Lower leg skin (tissue), 3 donors: ENCODE results near the gene METTL22.

ENCODE experiments used
- POLR2A ChIP-seq, 2 donors: fragments of 450-650 bp; IDR thresholded peaks; one replicate each; pipeline ENCODE4 v1.6.1; 2016 to 2017; ENCODE audit warnings: antibody characterized with exemption in 2 of 2, mild to moderate bottlenecking in 1 of 2, moderate library complexity in 1 of 2
- TF ChIP-seq, protein P1 (sequence below), 3 donors: fragments of 450-650 bp; IDR thresholded peaks; one replicate each; pipeline ENCODE4 v1.5.1; 2016; ENCODE audit warnings: antibody characterized with exemption in 3 of 3, mild to moderate bottlenecking in 3 of 3, moderate library complexity in 2 of 3

DNA sequence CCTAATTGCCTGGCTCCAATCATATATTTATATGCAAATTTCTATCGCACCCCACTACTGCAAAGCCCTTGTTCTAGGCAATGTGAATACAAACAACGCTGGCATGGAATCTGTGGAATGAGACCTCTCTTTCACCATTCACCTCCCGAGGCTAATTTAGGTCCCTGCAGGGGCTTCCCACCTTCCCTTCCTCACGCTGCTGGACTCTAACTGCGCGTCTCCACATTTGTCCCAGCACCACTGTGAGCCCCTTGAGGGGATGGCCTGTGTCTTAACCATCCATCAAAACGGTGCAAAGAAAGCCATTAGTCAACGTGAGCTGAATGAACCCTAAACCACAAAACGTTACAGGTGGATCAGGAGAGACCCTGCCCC, 32.8 kb upstream of the METTL22 start:
- TF ChIP-seq, protein P1, sequence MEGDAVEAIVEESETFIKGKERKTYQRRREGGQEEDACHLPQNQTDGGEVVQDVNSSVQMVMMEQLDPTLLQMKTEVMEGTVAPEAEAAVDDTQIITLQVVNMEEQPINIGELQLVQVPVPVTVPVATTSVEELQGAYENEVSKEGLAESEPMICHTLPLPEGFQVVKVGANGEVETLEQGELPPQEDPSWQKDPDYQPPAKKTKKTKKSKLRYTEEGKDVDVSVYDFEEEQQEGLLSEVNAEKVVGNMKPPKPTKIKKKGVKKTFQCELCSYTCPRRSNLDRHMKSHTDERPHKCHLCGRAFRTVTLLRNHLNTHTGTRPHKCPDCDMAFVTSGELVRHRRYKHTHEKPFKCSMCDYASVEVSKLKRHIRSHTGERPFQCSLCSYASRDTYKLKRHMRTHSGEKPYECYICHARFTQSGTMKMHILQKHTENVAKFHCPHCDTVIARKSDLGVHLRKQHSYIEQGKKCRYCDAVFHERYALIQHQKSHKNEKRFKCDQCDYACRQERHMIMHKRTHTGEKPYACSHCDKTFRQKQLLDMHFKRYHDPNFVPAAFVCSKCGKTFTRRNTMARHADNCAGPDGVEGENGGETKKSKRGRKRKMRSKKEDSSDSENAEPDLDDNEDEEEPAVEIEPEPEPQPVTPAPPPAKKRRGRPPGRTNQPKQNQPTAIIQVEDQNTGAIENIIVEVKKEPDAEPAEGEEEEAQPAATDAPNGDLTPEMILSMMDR (IDR thresholded peaks at IDR 0.05): no peak
- no peak for TF ChIP-seq POLR2A (IDR thresholded peaks at IDR 0.05)
